Measurements from ENCODE around the gene SLC39A11.
"Not testable (repeated sequence)": the region's sequence is repeated elsewhere in the genome, so short reads cannot be mapped to it uniquely, and the experiment has no call there.

The SLC39A11 gene

GRCh38 chr17:73071066-73071999, 21.2 kb downstream of the SLC39A11 start:
- no peak for TF ChIP-seq FOXK2 (IDR thresholded peaks at IDR 0.05)
- no peak for TF ChIP-seq TARDBP (IDR thresholded peaks at IDR 0.05)
- no peak for TF ChIP-seq PKNOX1 (IDR thresholded peaks at IDR 0.05)
- TF ChIP-seq ARNT (IDR thresholded peaks at IDR 0.05), result no peak
- no peak for TF ChIP-seq LEF1 (IDR thresholded peaks at IDR 0.05; ENCODE audit: borderline replicate concordance)
- no peak for TF ChIP-seq SP1 (IDR thresholded peaks at IDR 0.05)
- no peak for TF ChIP-seq CTBP1 (IDR thresholded peaks at IDR 0.05; ENCODE audit: borderline replicate concordance)
- no peak for TF ChIP-seq ZNF384 (IDR thresholded peaks at IDR 0.05)
- TF ChIP-seq L3MBTL2 (conservative IDR thresholded peaks at IDR 0.05), result no peak
- no peak for DNase-seq (ENCODE audit: extremely low spot score)
- ChIA-PET CTCF (no interaction called here), POLR2A (no interaction called here)

GRCh38 chr17:73069841-73070240, 22.6 kb downstream of the SLC39A11 start:
- DNase-seq (ENCODE audit: extremely low spot score), result no peak
- no peak for TF ChIP-seq TARDBP (IDR thresholded peaks at IDR 0.05)
- TF ChIP-seq ELF4 (IDR thresholded peaks at IDR 0.05), result no peak
- no peak for TF ChIP-seq BHLHE40 (IDR thresholded peaks at IDR 0.05; ENCODE audit: borderline replicate concordance)
- no peak for TF ChIP-seq NFRKB (IDR thresholded peaks at IDR 0.05)
- TF ChIP-seq ZNF384 (IDR thresholded peaks at IDR 0.05), result no peak
- CTCF ChIA-PET, result no interaction called here
- POLR2A ChIA-PET, result no interaction called here

- CTCF ChIA-PET, result no interaction called here
- POLR2A ChIA-PET, result no interaction called here
- no peak for DNase-seq (ENCODE audit: extremely low spot score)
- TF ChIP-seq FOXA1 (IDR thresholded peaks at IDR 0.05) (no peak), TARDBP (IDR thresholded peaks at IDR 0.05) (no peak), L3MBTL2 (conservative IDR thresholded peaks at IDR 0.05) (no peak), ZNF384 (IDR thresholded peaks at IDR 0.05) (no peak), NFRKB (IDR thresholded peaks at IDR 0.05) (no peak), ARNT (IDR thresholded peaks at IDR 0.05) (no peak)
Observed at GRCh38 chr17:73069164-73069770, 23.2 kb downstream of the SLC39A11 start.

GRCh38 chr17:73068322-73069153, 23.9 kb downstream of the SLC39A11 start:
- DNase-seq (ENCODE audit: extremely low spot score), result no peak

GRCh38 chr17:73067699-73068098, 24.8 kb downstream of the SLC39A11 start:
- DNase-seq (ENCODE audit: extremely low spot score); POLR2A ChIA-PET; CTCF ChIA-PET: not testable (repeated sequence)

More at GRCh38 chr17:73068322-73069153, 23.9 kb downstream of the SLC39A11 start:
- no peak for TF ChIP-seq L3MBTL2 (conservative IDR thresholded peaks at IDR 0.05)
- no peak for TF ChIP-seq SUZ12 (IDR thresholded peaks at IDR 0.05)
- no peak for TF ChIP-seq NFRKB (IDR thresholded peaks at IDR 0.05)
- TF ChIP-seq CTBP1 (IDR thresholded peaks at IDR 0.05; ENCODE audit: borderline replicate concordance), result no peak
- no peak for TF ChIP-seq ZNF384 (IDR thresholded peaks at IDR 0.05)
- no peak for TF ChIP-seq FOXA1 (IDR thresholded peaks at IDR 0.05)
- TF ChIP-seq SP1 (IDR thresholded peaks at IDR 0.05), result no peak
- TF ChIP-seq LEF1 (IDR thresholded peaks at IDR 0.05; ENCODE audit: borderline replicate concordance), result no peak
- no peak for TF ChIP-seq FOXM1 (IDR thresholded peaks at IDR 0.05; ENCODE audit: borderline replicate concordance)
- no peak for TF ChIP-seq ELF4 (IDR thresholded peaks at IDR 0.05)
- no peak for TF ChIP-seq PKNOX1 (IDR thresholded peaks at IDR 0.05)
- no peak for TF ChIP-seq FOXK2 (IDR thresholded peaks at IDR 0.05)
- TF ChIP-seq BHLHE40 (IDR thresholded peaks at IDR 0.05; ENCODE audit: borderline replicate concordance), result no peak
- no peak for TF ChIP-seq ARNT (IDR thresholded peaks at IDR 0.05)
- TF ChIP-seq TARDBP (IDR thresholded peaks at IDR 0.05), result no peak
- TF ChIP-seq HDGF (IDR thresholded peaks at IDR 0.05; ENCODE audit: borderline replicate concordance), result no peak
- ChIA-PET CTCF (no interaction called here), POLR2A (no interaction called here)

- no peak for TF ChIP-seq PKNOX1 (IDR thresholded peaks at IDR 0.05)
- TF ChIP-seq CTBP1 (IDR thresholded peaks at IDR 0.05; ENCODE audit: borderline replicate concordance), result no peak
- no peak for TF ChIP-seq L3MBTL2 (conservative IDR thresholded peaks at IDR 0.05)
- TF ChIP-seq TARDBP (IDR thresholded peaks at IDR 0.05), result no peak
- no peak for TF ChIP-seq FOXK2 (IDR thresholded peaks at IDR 0.05)
- no peak for TF ChIP-seq HDGF (IDR thresholded peaks at IDR 0.05; ENCODE audit: borderline replicate concordance)
- TF ChIP-seq ELF4 (IDR thresholded peaks at IDR 0.05), result no peak
- TF ChIP-seq FOXA1 (IDR thresholded peaks at IDR 0.05), result no peak
- no peak for TF ChIP-seq NFRKB (IDR thresholded peaks at IDR 0.05)
- TF ChIP-seq SUZ12 (IDR thresholded peaks at IDR 0.05), result no peak
- TF ChIP-seq FOXM1 (IDR thresholded peaks at IDR 0.05; ENCODE audit: borderline replicate concordance), result no peak
- TF ChIP-seq ZNF384 (IDR thresholded peaks at IDR 0.05), result no peak
- no peak for DNase-seq (ENCODE audit: extremely low spot score)
- POLR2A ChIA-PET, result no interaction called here
- CTCF ChIA-PET, result no interaction called here
Observed at GRCh38 chr17:73067075-73067474, 25.4 kb downstream of the SLC39A11 start.
